RPMI8226 (cell line): Measurements from ENCODE around the gene HOXC9.

Experiments used
- DNase-seq: peaks from one replicate; pipeline ENCODE4 v3.0.0-alpha.2; 2015

The HOXC9 gene

DNA sequence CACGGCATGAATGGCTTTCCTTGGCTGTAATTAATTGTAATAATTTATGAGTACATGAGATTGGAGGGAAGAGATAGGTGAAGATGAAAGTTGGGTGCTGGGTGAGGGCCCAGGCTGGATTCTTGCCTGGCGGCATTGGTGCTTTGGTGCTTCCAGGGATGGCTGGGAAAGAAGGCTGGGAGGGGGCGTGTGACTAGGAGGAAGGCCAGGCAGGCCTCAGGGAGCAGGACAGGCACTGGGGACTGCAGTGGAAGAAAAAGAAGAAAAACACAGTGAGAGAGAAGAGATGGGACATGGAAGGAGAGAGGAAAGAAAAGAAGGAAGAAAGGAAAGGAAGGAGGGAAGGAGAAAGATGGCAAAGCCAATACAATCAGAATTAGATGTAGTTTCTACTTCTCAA, 3.7 kb downstream of the HOXC9 start:
- DNase-seq: no peak

DNA sequence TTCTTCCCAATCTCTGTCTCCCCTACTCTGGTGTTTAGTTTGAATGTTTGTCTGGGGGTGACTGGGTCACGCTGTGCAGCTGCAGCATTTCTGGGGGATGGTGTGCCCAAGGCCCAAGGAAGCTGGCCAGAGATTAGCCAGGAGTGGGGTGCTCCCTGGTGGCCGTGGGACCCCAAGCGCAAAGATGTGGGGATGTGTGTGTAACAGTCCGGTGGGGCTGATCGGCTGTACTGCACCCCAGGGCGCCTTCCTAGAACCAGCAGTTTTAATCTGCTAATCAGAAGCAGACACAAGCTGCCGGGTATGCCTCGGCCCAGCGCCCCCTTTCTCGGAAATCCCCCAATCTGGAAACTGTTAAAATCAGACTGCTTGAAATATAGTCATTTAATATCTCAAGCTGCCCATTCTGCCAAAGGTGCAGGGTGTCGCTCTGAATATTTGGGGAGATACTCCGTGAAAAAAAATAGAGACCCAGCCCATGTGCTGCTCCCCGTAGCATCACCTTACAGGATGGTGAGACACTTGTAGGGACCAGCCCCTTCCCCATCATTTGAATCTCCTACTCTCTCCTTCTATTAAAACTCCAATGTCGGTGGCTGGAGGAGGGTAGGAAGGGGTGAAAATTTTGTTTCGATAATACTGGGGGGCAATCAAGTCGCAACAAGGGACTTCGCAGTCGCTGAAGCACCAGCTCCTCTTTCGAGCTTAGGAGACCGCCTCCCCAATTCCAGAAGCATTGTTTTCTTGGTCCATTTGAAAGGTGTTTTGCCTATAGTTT, 4.3 kb downstream of the HOXC9 start:
- no peak for DNase-seq

- DNase-seq: no peak
Observed at GRCh38 chr12:54004841-54005530, 5.0 kb downstream of the HOXC9 start.

DNA sequence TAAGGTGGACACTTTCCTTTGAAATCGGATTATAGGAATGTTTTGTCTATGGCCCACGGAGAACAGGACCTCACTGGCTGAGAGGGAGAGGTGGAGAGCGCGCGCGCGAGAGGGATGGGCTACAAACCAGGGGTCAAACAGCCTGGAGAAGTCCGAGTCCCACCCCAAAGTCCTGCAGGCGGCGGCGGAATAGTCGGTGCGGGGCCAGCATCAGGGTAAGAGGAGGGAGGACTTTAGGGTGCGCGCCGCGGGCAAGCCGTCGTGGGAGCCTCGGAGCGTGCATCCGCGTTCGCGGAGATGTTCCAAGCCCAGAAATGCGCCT, 5.5 kb downstream of the HOXC9 start:
- DNase-seq: no peak

DNA sequence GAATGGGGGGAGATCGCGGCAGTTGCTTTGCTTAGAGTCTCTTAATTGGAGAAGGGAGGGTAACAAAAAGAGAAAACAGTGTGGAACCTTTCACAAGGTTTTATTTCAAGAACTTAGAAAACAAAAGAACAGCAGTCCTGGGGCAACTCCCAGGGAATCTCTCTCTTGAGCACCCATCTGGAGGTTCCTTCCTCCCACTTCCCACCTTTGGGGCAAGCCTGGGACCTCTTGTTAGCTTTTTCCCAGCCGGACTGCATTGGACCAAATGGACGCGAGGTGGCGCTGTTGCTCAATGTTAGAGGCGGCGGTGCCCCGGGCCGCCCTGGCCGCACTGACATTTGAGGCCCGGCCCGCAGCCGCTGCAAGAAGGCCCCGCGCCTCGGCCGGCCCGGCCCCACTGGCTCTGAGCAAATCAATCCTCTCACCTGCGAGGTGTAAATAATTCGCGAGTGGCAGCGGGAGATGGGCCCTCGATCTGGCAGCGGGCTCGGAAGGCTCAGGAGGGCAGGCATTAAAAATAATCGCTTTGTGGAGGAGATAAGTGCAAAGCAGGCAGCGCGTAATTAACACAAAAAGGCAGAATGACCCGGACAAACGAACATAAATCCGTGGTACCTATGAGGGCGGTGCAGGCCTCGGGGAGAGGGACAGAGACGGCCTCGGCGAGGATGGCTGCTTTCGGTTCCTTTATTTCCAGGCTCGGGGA, 6.0 kb downstream of the HOXC9 start:
- peak; percentile 83 for DNase-seq

DNA sequence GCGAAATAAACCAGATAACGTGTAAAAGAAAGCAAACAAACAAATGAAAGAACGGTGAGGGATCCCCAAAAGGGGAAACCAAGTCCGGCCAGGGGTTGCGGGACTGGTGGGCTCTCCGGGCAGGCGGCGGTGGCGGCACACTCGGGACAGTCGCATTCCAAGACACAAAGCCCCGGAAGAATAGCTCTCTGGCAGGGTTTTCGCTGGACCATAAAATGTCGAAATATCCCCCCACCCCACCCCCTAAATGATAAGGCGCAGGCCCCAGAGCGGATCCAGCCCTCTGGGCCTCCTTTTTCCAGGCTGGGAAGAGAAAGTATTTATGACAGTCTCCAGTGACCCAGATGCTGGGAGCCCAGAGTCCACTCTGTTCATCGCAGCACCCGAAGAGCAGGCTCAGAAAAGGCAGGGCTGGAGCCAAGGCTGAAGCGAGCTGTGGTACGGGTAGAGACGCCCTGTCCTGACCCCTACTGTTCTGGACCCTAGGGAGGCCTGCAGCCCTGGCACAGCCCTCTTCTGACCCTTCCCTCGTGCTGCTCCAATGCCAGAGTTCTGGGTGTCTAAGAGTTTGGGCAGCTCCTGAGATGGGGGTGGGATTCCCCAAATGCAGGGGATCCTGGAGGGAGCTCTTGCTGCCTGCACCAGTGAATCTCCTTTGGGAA, 6.7 kb downstream of the HOXC9 start:
- no peak for DNase-seq

DNA sequence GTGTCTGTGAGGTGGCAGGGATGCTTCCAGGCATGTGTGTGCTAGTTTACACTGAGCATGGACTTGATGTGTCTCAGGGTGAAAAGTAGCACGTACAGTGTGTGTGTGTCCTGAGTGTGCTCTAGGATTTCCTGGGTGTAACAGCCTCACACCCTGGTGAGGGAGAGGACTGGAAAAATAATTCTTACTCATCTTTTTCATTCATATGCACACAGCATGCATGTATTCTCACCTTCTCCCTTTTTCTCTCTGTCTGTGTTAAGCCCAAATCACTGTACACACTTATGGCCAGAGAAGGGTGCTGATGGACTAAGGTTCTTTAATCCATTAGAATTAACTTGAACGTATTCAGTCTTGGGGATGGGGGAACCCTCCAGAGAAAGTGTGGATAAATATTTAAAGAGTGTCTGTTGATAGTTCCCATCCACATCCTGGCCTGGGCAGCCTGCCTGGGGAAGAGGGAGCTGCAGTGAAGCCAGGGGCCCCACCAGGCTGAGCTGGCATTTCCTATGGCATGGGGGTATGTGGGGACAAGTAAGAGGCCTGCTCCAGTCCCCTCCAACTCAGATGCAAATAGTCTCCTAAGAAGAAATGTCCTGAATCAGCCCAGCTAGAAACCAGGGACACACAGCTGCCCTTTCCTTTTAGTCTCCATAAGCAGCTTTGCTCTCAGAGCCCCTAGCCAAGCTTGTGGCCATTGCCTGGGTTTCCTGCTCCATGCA, 7.7 kb downstream of the HOXC9 start:
- no peak for DNase-seq

GRCh38 chr12:54008260-54008552, 8.2 kb downstream of the HOXC9 start:
- no peak for DNase-seq

DNA sequence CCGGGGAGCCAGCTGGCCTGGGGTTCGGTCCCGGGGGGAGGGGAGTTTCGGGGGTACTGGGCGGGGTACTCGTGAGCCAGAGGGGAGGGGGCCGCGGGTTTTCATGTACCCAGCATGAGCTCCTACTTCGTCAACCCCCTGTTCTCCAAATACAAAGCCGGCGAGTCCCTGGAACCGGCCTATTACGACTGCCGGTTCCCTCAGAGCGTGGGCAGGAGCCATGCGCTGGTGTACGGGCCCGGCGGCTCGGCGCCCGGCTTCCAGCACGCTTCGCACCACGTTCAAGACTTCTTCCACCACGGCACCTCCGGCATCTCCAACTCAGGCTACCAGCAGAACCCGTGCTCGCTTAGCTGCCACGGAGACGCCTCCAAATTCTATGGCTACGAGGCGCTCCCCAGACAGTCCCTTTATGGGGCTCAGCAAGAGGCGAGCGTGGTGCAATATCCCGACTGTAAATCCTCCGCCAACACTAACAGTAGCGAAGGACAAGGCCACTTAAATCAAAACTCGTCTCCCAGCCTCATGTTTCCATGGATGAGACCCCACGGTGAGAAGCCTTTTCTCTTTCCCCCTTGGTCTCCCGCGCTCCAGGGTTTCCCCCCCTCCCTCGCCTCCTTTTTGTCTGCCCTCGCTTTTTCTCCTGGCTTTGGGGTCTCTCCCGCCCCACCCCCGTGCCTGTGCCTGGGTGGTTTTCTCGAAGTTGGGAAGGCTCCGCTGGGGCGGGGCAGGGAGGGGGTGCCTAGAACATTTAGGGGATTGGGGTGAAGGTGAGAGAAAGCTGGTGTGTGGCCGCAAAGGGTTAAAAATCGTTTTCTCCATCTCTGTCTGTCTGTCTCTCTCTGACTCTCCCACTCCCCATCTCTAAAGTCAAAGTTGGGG, 9.5 kb downstream of the HOXC9 start:
- no peak for DNase-seq

- no peak for DNase-seq
Observed at GRCh38 chr12:54010053-54010971, 10.4 kb downstream of the HOXC9 start.

DNA sequence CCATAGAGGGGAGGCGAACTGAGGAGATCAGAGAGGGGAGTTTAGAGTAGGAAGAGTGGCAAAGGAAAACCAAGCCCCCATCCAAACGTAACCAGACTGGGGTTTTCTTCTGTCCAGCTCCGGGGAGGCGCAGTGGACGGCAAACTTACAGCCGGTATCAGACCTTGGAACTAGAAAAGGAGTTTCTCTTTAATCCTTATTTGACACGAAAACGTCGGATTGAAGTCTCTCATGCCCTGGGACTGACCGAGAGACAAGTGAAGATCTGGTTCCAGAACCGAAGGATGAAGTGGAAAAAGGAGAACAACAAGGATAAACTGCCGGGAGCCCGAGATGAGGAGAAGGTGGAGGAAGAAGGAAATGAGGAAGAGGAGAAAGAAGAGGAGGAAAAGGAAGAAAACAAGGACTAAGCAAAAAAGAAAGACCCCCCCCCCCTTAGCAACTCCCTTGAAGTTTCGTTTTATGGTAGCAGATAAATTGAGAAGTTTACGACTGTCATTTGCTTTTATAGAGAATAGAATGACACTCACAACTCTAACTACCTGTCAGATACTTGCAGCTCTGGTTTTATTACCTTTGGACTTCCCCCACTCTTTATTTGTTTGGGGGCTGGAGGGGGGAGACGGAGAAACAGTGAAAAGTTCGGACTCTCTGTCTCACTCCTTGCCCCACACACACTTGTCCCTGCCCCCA, 11.2 kb downstream of the HOXC9 start:
- DNase-seq: no peak

DNA sequence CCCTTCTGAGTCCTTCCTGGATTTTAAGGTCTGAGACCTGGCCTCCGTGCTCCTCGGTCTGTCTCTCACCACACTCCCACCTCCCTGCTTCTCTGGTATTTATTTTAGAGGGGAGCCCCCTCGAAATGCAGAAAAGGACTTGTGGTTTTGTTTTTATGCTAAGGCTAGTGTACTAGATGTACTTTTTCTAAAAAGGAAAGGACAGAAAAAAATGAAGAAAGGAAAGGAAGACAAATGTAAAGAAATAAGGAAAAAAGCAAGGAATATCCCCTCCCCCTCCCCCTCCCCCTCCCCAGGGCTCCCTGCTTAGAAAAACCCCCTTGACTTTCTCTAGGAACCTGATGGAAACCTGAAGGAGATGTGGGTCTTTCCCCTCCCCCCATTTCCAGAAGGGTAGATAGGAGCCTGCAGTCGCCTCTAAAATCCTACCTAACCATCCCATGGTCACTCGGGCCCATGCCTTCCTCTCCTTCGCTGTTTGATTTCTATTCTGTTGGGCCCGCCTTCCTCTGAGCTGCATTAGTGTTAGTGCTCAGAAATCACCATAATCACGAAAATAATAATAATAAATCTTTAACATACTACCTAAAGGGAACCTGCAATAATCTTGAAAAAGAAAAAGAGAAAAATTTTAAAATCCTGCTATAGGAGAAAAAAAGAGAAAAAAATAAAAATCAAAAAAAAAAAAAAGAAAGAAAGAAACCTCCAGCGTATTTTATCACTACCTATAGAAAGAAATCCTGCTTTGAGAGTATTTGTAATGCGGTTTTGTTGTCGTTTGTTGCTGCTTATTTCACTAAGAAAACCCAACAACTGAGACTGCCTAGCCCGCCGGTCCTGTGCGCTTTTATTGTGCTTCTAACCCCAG, 11.9 kb downstream of the HOXC9 start:
- no peak for DNase-seq

- no peak for DNase-seq
Observed at GRCh38 chr12:54012631-54013409, 12.9 kb downstream of the HOXC9 start.

DNA sequence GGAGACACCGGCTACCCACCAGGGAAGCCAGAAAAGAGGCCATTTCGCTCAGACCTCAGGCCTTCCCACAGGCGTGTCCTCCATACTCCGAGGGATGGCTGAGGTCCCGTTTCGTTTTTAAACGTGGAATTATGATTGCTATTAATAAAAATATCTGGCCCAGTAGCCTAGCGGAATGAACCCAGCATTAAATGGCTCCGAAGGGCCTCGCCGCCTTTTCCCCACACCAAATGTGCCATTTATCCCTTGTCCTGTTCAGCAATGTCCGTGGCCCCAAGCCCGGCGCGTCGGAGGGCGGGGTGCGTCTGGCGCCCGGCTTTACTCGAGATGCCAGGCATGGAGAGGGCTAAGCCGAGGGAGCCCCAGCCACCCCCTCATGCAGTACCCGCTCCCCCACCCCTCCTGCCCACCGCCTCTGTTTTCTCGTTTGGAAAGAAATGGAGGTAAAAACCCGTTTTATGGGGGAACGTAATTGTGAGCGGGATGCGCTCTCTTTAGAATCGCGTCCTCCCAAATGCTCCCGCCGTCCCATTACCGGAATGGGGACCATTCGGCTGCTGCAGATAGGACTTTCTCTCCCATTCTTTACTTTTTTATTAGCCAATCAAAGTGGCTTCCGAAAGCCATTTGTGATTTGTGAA, 14.5 kb downstream of the HOXC9 start:
- no peak for DNase-seq

DNA sequence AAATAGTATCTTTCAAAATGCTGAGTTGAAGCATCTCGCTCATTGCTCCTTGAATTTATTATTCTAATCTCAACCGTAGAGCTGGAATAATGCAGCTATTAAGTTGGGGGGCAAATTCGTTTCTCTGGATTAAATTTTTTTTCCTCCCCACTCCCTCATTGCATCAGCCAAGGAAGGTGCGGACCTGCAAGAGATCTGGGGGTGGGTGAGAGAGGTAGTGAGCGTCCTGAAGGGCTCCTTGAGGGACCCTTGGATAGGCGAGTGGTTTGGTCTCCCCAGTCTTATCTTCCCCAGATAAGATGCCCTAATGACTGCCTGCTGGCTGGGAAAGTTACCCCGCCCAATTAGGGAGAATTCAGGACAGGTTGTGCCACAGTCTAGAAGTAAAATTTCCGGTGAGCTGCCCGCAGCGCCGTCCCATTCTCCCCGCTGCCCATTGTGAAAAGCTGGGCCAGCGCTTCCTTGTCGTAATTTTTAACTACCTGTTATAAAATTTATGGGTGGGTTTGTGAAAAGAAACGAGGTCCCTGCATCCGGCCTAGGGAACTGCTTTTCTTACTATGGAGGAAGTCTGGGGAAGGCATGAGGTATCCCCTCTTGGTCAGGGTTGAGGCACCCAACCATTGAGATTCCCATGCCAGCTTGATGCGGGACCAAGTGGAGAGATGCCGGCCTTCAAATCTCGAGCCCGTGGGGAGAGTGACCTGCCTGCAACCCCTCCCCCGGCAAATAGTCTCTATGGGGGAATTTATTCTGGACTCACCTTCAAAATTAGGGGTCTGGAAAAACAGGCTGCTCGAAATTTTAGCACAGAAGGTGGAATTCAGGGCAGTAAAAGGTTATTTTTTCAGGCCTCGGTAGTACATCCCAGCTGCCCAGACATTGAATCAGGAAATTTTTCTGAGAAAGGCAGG, 15.3 kb downstream of the HOXC9 start:
- DNase-seq: no peak

GRCh38 chr12:54016051-54016450, 16.1 kb downstream of the HOXC9 start:
- DNase-seq: no peak

GRCh38 chr12:54016478-54016964, 16.6 kb downstream of the HOXC9 start:
- DNase-seq: no peak
